GM21825 (cell line): ENCODE data around the gene FBXW7.

Source experiments
- ATAC-seq: cut with Tn5 transposase; IDR thresholded peaks from one replicate; pipeline ENCODE4 v1.9.1; 2021; ENCODE audit warnings: mild to moderate bottlenecking, moderate library complexity; ENCODE audit not compliant: unreplicated experiment

Gene FBXW7

GRCh38 chr4:152344001-152344400 is 191.9 kb downstream of the FBXW7 start:
- no peak for ATAC-seq

- ATAC-seq, result no peak
Measured at GRCh38 chr4:152342293-152342692, 193.6 kb downstream of the FBXW7 start.

- no peak for ATAC-seq
Measured at GRCh38 chr4:152340818-152341217, 195.1 kb downstream of the FBXW7 start.

- no peak for ATAC-seq
Measured at GRCh38 chr4:152339576-152339975, 196.3 kb downstream of the FBXW7 start.

- ATAC-seq, result no peak
Measured at GRCh38 chr4:152334931-152335330, 201.0 kb downstream of the FBXW7 start.

GRCh38 chr4:152331042-152331441 is 204.8 kb downstream of the FBXW7 start:
- ATAC-seq, result no peak

GRCh38 chr4:152328582-152328981 is 207.3 kb downstream of the FBXW7 start:
- no peak for ATAC-seq

GRCh38 chr4:152327606-152328453 is 208.1 kb downstream of the FBXW7 start:
- no peak for ATAC-seq

GRCh38 chr4:152325831-152326230 is 210.1 kb downstream of the FBXW7 start:
- ATAC-seq, result no peak

GRCh38 chr4:152323221-152323620 is 212.7 kb downstream of the FBXW7 start:
- ATAC-seq, result no peak

- no peak for ATAC-seq
Measured at GRCh38 chr4:152322656-152323055, 213.2 kb downstream of the FBXW7 start.

GRCh38 chr4:152321923-152322322 is 214.0 kb downstream of the FBXW7 start:
- ATAC-seq, result no peak

GRCh38 chr4:152321398-152321797 is 214.5 kb downstream of the FBXW7 start:
- ATAC-seq, result no peak

GRCh38 chr4:152316969-152317368 is 218.9 kb downstream of the FBXW7 start:
- ATAC-seq, result no peak

- peak; percentile 53 for ATAC-seq
Measured at GRCh38 chr4:152310257-152310656, 225.6 kb downstream of the FBXW7 start.

GRCh38 chr4:152309418-152309817 is 226.5 kb downstream of the FBXW7 start:
- no peak for ATAC-seq

- no peak for ATAC-seq
Measured at GRCh38 chr4:152308951-152309350, 226.9 kb downstream of the FBXW7 start.

GRCh38 chr4:152307669-152308068 is 228.2 kb downstream of the FBXW7 start:
- ATAC-seq, result no peak

- no peak for ATAC-seq
Measured at GRCh38 chr4:152306541-152306940, 229.4 kb downstream of the FBXW7 start.

- peak; percentile 90 for ATAC-seq
Measured at GRCh38 chr4:152304220-152304619, 231.7 kb downstream of the FBXW7 start.

- ATAC-seq, result no peak
Measured at GRCh38 chr4:152301381-152301780, 234.5 kb downstream of the FBXW7 start.

- ATAC-seq, result no peak
Measured at GRCh38 chr4:152299553-152299952, 236.3 kb downstream of the FBXW7 start.

- no peak for ATAC-seq
Measured at GRCh38 chr4:152296386-152296785, 239.5 kb downstream of the FBXW7 start.
